Femur (tissue), 1 donor: ENCODE measurements around the gene MAP4K2.

Experiments used
- DNase-seq: peaks from one replicate; pipeline ENCODE4 v3.0.0-alpha.2; 2017

The MAP4K2 gene

DNA sequence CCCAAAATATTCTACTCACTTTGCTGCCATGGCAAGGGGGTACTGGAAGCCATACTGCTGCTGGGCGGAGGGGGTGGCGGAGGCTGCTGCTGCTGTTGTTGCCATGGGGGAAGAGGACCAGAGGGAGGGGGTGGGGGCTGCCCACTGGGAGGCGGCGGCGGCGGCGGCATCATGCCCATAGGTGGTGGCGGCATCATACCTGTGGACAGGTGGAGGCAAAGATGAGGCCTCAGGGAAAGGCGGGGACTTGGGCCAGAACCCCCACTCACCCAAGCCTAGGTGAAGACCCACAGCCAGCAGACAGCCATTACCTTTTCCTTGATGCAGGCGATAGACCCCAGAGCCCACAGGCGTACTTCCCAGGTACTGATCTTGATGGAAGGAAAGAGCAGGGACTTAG is 36.1 kb downstream of the MAP4K2 start:
- no peak for DNase-seq

DNA sequence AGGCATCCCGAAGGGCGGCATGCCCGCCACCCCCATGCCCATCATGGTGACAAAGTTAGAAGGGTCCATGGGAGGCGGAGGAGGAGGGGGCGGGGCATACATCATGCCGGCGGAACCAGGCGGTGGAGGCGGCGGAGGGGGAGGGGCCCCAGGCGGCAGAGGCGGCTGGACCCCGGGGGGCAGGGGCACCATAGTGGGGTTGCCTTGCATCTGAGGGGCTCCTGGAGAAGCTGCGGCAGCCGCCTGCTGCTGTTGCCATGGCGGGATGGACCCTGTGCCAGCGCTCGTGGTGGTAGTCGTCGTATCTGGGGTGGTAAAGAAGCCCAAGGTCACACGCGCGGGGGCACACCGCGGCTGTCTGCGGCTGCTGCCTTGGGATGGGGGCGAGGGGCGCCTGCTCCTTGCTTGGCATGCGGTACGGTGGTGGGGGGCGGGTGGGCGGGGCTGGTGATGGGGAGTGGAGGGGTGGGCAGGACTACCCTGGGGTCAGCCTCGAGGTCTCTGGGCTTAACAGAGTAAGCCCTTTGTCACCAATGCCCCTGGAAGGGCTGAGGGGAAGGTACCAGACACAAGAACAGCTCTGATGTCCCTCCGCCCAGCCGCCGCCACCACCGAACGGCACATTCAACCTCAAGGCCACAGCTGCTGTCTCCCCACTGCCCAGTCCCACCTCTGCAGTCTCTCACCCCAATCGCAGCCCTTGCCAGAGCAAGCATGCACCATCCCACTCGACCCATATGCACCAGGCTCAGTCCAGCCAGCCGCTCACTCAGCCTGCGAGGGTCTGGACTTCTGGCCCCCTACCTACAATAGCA is 37.0 kb downstream of the MAP4K2 start:
- no peak for DNase-seq

DNA sequence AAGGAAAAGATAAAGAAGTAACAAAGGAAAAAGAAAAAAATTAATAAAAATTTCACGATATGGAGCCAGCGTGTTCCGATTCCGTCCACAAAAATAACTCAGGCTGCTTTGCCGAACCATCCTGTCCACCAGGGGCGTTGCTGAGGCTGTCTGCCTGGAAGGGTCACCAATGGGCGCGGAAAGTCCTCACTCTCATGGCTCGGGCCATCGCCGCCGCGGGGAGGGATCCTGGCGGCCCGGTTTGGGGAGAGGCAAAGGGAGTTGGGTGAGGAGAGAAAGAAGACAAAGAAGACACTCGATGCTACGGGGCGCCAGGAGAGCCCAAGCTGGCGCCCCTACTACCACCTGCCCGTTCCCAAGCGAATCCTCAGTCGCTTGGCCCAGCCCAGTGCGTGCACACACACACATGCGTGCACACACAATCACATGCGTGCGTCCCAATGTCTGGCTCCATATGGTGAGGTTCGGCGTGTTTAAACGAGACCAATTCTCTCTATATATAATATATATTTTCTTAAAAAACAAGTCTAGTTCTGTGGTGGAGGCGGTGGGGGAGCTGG is 37.6 kb downstream of the MAP4K2 start:
- no peak for DNase-seq

DNA sequence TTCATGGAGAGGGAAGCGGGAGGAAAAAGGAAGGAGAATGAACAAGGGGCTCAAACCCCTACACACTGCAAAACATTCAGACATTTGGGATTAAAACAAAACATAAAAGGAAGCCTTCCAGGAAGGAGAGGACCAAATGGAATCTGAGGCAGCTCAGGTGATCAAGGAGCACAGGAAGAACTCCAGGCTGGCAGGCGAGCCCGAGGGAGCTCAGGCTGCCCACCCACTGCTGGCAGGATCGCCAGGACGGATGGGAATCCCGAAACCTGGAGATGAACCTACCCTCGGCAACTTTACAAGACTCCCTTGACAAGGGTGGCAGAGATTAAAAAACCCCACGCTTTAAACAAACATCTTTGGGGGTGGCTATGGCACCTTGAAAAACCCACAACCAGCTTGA is 38.3 kb downstream of the MAP4K2 start:
- no peak for DNase-seq

DNA sequence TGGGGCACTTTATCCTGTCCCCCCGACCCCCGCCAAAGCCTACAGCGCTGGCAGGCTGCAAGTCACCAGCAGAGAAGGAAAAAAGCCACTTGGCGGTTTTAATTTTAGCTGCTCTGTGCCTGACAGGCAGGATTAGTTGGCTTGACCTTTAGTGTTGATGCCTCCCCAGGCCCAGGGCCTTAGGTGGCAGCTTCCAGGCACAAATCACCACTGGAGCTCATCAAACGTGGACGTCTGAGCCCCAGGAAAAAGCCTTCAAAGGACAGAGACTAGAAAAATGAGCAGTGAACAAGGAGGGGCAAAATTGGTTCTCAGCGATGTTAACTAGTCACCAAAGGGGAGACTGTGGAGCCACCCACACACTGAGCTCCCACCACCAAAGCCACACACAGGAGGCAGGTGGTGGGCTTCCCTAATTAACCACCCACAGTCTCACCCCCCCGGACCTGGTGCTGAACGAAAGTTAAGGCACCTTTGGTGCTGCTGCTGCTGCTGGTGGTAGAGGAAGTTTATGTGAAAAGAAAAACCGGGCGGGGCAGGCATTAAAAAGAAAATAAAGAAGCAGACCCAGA is 38.9 kb downstream of the MAP4K2 start:
- DNase-seq: no peak

DNA sequence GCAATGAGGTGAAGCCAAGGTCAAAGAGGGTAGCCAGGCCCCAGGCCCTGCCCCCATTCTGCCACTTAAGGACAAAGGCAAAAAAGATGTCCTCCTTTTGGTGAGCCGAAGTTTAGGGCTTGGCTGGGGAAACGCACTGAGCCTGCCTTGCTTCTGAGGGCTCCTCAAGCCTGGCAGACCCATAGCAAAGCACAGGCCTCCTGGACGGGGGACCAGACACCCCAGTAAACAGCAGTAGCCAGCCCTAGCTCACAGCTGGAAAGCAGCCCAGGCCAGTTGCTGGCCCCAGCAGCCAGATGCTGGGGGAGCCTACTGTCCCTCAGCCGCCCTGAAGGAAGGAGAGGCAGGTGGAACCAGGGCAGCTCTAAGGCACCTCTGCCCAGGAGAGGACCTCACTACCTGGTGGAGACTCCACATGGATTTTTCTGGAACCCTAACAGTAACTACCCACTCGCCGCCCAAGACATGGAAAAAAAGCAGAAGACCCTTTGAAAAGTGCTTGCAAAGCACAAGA is 39.4 kb downstream of the MAP4K2 start:
- DNase-seq: no peak

DNA sequence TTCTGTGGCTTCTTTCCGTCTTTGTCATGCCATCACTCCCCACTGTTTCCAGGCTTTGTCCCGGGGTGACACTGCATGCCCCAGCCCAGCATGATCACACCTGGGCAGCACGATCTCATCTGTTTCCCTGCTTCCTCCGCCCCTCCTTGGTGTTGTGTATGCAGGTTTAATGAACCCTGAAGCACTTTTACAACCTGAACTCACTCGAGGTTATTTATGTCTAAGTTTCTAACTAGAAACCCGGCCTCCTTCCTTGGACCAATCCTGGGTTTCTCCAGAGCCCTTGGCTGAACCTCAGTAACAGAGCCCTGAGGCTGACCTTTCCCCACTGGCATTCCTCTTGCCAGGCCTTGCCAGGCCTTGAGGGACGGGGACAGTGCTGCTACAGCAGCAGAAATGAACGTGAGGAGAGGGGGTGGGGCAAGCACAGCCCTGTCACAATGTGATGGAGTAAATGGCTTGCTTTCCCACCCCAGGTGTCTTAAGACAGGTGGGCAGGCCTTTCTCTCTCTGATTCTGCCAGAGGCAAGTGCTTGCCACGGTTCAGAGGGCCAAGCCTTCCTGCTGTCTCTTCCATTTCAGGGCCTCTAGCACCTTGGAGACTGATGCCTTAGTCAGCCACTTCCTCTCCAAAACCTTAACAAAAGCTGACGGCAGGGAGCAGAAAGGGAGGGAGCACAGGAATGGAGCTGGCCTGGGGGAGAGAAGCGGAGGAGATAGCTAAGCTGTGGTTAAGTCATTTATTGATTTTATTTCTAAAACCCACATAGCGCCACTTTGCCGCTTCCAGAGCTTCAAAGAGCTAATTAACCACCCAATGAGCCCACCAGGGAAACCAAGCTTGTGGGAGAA is 40.1 kb downstream of the MAP4K2 start:
- DNase-seq: no peak

DNA sequence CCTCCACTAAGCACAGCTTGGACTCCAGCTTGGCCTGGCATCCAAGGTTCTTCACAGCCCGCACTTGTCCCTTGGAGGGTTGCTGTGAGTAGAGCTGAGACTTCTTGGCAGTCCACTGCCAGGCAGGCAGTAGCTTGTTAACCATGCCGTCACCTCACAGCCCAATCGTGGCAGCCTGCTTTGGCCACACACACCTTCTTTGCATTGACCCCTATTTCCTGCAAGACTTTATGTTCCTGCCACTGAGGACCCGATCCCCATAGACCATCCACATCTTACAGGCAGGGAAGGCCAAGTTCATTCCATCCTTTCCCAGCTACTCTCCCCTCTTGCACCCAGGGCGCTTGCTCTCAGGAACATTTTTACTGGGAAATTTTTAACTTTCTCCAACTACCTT is 40.7 kb downstream of the MAP4K2 start:
- DNase-seq: no peak

DNA sequence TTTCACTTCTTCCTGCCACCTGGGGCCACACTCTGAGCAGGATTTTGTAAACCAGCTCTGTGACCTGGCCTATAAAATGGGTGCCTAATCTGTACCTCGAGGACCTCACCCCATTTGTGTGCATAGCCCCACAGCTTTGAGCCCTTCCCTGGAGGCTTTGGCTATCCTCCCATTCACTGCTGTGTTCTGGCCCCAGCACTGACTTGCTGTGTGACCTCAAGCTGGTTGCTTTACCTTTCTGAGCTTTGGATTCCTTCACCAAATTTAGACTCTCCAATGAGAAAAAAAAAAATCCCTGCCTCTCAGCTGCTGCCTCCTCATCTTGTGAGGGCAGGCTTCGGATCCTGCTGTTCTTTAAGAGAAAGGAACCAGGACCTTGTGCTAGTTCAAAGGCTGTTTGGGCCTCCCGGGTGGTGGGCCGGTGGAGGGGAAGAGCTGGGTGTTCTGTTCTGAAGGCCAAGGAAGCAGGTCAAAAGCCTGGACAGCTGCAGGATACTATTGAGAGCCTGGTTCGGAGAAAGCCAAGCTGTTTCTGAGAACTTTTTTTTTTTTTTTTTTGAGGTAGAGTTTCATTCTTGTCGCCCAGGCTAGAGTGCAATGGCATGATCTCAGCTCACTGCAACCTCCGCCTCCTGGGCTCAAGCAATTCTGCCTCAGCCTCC is 42.1 kb downstream of the MAP4K2 start:
- DNase-seq: no peak

DNA sequence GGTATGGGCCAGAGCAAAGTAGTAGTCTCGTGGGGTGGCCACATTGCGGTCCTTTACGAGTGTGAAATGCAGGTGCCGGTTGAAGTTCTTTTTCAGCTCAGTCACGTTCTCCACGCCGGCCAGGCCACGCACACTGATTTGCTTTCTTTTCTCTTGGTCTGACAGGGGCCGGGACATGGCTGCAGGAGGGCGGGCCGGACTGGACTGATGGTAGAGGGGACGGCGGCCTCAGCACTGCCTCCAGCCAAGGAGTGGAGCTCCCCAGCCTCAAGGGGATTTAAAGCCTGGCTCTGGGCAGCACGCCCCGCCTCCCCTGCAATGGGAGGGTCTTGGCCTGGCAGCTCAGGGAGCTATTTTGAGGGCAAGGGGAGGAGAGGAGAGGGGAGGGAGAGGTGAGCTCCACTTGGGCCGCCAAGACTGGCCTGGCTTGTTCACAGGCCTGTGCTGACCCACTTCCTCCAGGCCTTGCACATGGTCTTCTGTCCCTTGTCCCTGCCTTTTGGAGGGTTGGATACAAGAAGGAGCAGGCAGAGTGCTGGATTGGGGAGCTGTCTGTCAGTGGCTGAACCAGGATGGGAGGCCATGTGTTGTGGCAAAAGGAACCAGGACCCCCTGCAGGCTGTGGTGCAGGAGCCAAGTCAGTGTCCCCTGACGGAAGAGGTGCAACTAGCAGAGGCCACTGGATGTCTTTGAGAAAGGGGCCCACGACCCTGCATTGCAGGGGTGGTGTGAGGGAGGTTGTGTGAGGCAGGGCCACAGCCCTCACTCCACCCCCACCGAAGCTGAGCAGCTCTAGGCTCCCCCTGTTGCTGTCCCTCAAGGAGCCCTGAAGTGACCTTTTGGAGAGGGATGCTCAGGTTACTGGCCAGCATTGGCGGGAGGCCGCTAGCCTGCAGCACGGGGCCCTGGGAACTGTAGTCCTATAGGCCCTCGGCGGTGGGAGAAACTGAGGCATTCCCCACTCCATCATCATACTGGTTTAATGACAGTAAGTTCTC is 43.0 kb downstream of the MAP4K2 start, which contains the start of gene PYGM:
PYGM (minus strand) TSS at position 253 of the 998 bp plus-strand sequence; CDS start at position 177, 76 bp downstream.
- DNase-seq: peak; percentile 93

DNA sequence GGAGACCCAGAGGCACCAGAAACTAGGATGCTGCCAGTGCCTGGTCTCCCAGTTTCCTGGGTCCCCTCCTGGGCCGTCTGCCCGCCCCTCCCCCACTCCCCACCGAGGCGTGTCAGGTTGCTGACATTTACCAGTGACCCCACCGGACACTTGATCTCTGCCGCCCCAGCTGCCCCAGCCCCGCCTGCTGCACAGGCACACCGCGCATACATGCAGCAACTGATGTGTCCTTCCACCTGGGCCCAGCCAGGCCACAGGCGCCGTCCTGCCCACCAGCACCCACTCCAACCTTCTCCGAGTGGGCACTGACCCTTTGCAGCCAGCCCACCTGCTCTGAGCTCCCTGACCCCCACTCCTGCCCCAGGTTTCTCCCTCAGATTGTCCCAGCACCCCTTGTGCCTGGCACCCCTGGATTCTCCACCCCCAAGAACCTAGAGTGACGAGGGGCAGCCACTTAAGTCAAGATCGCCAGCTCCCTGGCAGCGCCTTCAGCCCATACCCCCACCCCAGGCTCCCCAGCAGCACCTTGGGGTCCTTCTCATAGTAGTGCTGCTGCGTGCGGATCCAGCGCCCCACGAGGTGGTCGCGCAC is 43.8 kb downstream of the MAP4K2 start:
- DNase-seq: peak; percentile 66

DNA sequence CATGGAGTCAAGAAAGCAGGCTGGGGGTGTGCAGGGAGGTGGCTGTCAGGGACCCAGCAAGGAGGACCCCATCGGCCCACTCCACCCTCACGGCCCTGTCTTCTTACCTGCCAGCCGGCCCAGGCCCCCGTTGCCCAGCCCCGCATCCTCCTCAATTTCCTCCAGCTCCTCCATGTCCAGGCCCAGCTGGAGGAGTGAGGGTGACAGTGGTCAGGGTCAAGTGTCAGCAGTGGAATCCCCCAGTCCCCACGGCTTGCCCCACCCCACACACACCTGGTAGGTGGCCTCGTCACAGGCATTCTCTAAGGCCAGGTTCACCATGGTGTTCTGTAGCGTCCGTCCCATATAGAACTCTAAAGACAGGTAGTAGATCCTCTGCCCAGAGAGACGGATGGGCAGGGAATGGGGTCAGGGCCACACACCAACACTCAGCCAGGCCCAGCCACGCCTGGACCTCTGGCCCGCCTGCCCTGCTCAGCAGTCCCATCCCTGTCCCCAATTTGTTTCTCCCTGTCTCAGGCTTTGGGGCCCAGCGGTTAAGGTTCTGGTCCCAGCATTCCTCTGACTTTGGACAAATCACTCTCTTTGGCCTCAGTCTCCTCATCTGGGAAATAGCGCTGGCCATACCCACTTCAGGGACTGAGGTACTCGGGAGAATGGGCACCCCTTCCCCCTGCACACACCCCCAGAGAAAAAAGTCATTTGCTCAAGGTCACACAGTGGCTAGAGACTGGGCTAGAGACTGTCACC is 44.5 kb downstream of the MAP4K2 start:
- DNase-seq: no peak

DNA sequence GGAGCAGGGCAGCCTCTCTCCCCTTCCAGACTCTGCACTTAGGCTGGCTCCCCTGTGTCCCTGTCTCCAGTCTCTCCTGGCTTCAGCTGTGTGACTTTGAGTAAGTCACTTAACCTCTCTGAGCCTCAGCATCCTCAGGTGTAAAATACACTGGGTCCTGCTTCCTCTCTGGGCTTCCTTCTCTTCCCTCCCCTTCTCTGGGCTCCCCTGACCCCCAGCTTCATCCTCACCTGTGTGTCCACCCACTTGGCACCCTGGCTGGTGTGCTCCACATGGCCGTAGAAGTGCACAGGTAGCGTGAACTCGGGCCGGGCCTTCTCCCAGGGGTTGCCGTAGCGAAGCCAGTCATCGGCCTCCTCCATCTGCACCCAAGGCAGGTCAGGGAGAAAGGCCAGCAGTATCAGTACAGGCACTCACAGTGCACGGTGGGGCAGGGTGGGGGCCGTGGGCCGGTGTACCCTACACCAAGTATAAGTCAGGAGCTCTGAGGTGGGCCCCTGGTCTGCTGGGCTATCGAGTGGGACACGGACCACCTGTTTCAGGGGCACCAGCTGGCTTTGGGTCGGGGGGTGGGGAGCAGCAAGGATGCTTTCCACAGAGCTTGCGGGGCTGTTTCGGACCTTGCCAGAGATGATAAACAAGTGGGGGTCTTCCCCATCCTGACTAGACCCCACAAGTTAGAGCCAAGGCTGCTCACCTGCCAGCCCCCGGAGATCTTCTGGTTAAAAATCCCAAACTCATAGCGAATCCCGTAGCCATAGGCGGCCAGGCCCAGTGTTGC is 45.3 kb downstream of the MAP4K2 start:
- no peak for DNase-seq

DNA sequence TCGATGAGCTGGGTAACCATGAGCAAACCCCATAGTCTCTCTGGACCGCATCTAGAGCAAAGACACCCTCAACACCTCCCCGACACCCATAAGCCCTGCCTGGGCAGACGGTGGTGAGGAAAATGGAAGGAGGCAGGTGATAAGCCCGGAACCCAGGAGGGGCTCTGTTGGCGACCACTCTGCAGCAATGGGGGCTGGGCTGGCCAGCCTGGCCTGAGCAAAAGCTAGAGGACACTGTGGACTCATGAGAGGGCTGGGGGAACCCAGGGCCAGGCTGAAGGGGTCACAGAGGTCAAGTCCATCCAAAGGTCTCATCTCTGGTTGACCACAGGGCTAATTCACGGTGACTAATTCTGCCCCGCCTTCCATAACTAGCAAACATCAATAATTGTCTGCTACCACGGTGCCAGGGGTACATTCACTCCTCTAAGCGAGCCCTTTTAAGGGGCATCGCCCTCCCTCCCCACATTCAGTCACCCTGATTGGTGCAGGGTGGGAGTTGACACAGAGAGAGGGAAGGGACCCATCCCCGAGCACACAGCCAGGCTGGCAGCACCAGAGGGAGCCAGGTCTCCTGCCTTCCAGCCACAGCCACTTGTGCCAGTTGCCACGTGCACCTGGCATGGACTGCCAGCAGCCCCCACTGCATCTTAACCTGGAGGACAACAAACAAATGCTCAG is 47.2 kb downstream of the MAP4K2 start:
- no peak for DNase-seq

DNA sequence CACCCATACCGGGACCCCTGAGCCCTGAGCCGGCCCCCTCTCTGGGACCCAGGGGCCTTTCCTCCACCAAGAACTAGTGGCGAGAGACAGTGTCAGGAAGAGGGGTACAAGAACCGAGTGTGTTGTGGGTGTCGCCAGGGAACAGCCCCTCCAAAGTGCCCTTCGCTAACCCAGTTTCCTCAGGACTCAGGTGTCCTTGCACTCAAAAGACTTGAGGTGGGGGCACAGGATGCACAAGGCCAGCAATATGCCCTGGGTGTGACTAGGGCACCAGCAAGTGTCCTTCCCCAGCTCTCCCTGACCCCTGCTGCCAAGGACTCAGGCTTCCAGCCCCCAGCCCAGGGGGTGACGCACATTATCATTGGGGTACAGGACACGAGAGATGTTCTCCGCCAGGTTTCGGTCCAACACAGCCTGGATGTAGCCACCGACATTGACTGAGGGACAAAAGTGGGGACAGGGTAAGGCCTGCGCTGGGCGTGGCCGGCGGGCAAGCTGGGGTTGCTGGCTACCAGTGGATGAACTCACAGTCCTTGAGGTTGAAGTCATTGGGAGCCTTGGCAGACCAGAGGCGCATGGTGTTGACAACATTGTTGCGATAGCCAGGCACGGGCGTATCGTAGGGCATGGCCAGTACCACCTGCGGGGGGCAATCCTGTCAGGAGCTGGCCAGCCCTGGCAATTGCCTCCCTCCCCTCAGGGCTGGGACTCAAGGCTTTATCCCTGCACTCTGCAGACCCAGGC is 47.9 kb downstream of the MAP4K2 start:
- no peak for DNase-seq

DNA sequence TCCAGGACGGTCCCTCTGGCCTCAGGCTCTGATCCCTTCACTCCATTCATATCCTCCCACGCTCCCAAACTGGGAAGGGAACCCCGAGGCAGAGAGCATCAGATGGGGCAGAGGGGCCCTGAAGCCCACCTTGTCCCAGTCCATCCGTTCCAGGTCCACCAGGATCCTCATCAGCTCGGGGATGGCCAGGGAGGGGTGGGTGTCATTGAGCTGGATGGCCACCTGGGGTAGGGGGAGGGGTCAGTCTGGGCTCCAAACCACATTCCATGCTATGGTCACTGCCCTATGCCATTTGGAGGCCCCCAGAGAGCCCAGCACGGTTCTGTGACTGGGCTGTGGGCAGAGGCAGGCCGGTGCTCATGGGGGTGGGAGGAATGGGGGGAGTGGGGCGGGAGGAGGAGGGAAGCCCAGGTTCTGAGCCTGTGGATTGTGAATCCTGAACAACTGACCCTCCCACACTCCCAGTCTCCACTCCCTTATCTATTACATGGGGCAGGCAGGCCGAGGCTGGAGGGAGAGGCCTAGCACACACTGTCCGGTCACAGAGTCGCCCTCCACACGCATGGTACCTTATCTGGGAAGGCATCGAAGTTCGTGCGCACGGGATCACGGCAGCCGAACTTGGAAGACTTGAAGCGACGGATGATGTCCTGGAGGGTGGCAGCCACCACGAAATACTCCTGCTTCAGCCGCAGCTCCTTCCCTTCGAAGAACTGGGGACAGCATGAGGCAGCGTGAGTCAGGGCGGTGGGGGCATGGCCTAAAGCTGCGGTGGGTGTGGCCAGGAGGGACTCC is 48.7 kb downstream of the MAP4K2 start:
- no peak for DNase-seq
